ENCODE data around the gene ADCY10. TPM values are rescaled to one million over a fixed set of nuclear protein-coding genes. Genes with fewer than 3 reads are reported as not detected.

ADCY10 gene
- total RNA-seq, 4 donors from 2014 or later: not detected

DNA sequence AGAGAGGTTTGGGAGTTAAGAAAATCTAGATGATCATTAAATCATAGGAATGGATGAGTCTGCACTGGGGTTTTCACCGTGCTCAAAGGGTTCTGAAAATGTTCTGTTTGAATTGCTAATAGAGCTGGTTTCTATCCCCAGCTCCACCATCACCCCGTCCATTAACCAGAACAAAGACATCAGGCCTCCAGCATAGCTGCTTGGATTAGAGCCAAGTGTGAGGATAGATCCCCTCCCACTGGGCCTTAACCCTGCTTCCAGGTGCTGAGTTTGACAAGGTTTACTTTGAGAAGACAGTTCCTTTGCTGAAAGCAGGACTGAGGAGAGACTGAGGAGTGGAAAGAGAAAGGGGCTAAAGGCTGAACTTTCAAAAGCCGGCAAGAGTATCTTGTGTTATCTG, 143.8 kb downstream of the ADCY10 start:
- TF ChIP-seq, protein P1, sequence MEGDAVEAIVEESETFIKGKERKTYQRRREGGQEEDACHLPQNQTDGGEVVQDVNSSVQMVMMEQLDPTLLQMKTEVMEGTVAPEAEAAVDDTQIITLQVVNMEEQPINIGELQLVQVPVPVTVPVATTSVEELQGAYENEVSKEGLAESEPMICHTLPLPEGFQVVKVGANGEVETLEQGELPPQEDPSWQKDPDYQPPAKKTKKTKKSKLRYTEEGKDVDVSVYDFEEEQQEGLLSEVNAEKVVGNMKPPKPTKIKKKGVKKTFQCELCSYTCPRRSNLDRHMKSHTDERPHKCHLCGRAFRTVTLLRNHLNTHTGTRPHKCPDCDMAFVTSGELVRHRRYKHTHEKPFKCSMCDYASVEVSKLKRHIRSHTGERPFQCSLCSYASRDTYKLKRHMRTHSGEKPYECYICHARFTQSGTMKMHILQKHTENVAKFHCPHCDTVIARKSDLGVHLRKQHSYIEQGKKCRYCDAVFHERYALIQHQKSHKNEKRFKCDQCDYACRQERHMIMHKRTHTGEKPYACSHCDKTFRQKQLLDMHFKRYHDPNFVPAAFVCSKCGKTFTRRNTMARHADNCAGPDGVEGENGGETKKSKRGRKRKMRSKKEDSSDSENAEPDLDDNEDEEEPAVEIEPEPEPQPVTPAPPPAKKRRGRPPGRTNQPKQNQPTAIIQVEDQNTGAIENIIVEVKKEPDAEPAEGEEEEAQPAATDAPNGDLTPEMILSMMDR (IDR thresholded peaks at IDR 0.05): no peak
- TF ChIP-seq POLR2A (IDR thresholded peaks at IDR 0.05): no peak
- Histone ChIP-seq H3K4me1 (peaks cover 0 to 36% (median 12%) of the 10 kb centered on the region in 3 donors), H3K9me3 (no peaks in the 10 kb centered on the region), H3K27ac (no peak overlapping the region), H3K36me3 (peaks cover 0 to 94% (median 5%) of the 10 kb centered on the region in 3 donors), H3K4me3 (no peak overlapping the region), H3K27me3 (no peaks in the 10 kb centered on the region)
- no peak for DNase-seq
- 93 to 97% methylated on average over 3 of the region's 3 CpGs for WGBS, 2 donors
- intact Hi-C loops (cut with DNase I): no loop called here

DNA sequence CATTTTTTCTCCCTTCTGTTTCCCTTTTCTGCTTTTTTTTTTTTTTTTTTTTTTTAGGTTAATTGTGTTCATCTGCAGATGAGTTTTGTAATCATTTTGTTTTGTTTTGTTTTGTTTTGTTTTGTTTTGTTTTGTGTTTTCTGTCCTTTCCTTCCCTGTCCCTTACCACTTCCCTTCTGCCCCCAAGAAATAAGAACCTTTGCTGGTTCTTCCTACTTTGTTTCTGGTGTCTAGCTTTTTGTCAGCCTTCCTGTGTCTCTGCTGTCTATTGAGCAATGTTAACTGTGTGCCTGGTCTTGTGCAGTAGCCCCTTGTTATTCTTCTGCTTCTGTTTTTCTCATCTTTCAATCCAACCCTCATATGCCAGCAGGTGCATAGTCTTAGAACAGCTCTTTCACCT, 146.2 kb downstream of the ADCY10 start:
- TF ChIP-seq, protein P1 (IDR thresholded peaks at IDR 0.05): no peak
- TF ChIP-seq POLR2A (IDR thresholded peaks at IDR 0.05): no peak
- DNase-seq: no peak
- no peak overlapping the region for H3K4me3 ChIP-seq

DNA sequence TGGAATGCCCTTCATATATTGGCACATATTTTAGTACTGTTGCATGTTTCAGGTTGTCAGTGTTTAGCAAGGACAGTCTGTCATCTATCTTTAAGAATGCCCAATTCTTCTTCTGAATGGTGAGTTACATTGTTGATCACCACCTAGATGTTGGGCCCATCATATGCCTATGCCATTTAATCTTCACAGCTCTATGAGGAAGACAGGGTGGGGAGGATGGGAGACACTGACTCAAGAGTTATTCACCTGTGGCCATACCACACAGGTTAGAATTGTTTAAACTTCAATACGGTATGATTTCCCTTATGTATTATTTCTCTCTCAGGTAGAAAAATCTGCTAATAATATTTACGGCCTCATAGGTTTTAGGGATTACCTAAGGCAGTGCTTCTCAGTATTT, 147.4 kb downstream of the ADCY10 start:
- Histone ChIP-seq H3K27ac (no peak overlapping the region), H3K4me3 (no peak overlapping the region), H3K4me1 (peaks cover 0 to 32% (median 10%) of the 10 kb centered on the region in 3 donors), H3K36me3 (peaks cover 0 to 58% (median 5%) of the 10 kb centered on the region in 3 donors), H3K27me3 (no peaks in the 10 kb centered on the region), H3K9me3 (no peaks in the 10 kb centered on the region)
- WGBS, 2 donors: 70 to 97% methylated on average over 2 of the region's 2 CpGs
- no peak for TF ChIP-seq POLR2A (IDR thresholded peaks at IDR 0.05)
- TF ChIP-seq, protein P1 (IDR thresholded peaks at IDR 0.05): no peak
- intact Hi-C loops (cut with DNase I): no loop called here
- DNase-seq: no peak

More for the DNA sequence above, 146.2 kb downstream of the ADCY10 start:
- no peak overlapping the region for H3K27ac ChIP-seq
- no peaks in the 10 kb centered on the region for H3K9me3 ChIP-seq
- H3K4me1 ChIP-seq: peaks cover 0 to 33% (median 10%) of the 10 kb centered on the region in 3 donors
- H3K36me3 ChIP-seq: peaks cover 0 to 70% (median 5%) of the 10 kb centered on the region in 3 donors
- intact Hi-C loops (cut with DNase I): no loop called here
- no peaks in the 10 kb centered on the region for H3K27me3 ChIP-seq

DNA sequence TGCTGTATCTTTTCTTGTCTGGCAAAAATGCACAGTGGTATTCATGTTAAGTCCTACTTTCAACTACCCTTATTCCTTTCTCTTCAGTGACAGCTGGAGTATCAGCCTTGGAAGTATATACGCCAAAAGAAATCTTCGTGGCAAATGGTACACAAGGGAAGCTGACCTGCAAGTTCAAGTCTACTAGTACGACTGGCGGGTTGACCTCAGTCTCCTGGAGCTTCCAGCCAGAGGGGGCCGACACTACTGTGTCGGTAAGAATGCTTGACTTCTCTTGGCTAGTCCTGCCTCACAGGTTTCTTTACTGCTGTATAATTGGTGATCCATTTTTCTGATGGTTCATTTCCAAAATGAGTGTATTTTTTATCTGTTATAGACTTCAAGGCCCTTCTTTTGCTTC, 148.4 kb downstream of the ADCY10 start:
- WGBS, 2 donors: 91 to 93% methylated on average over 6 of the region's 6 CpGs
- intact Hi-C loops (cut with DNase I): no loop called here
- no peak for TF ChIP-seq POLR2A (IDR thresholded peaks at IDR 0.05)
- TF ChIP-seq, protein P1 (IDR thresholded peaks at IDR 0.05): no peak

DNA sequence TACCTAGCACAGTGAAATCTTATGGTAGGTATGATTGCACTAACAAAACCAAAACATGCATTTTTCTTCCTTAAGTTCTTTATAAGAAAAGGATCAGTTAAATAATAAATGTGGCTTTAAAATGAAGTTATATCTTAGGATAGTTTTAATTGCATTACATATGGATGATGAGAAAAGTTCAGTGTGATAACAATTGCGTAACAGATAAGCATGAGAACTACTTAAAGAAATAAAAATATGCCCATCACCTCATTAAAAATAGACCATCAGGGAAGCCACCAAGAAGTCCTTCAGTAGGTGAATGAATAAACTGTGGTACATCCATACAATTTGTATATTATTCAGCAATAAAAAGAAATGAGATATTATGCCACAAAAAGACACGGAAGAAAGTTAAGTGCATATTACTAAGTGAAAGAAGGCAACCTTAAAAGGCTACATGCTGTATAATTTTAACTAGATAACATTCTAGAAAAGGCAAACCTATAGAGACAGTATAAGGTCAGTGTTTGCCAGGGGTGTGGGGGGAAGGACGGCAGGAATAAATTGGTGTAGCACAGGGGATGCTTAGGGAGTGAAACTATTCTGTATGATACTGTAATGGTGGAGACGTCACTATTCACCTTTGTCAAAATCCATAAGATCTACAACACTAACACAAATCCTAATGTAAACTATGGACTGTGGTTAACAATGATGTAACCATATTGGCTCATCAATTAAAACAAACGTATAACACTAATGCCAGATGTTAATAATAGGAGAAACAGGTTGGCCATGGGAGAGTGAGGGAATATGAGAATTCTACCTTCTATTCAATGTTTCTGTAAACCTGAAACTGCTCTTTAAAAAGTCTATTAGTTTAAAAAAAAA, 149.2 kb downstream of the ADCY10 start:
- 68 to 69% methylated on average over 5 of the region's 5 CpGs for WGBS, 2 donors
- DNase-seq: no peak
- H3K27ac ChIP-seq: no peak overlapping the region
- intact Hi-C loops (cut with DNase I): no loop called here
- no peaks in the 10 kb centered on the region for H3K27me3 ChIP-seq
- no peak overlapping the region for H3K4me3 ChIP-seq
- peaks cover 0 to 42% (median 5%) of the 10 kb centered on the region in 3 donors for H3K36me3 ChIP-seq
- peaks cover 0 to 38% (median 10%) of the 10 kb centered on the region in 3 donors for H3K4me1 ChIP-seq
- no peaks in the 10 kb centered on the region for H3K9me3 ChIP-seq
- no peak for TF ChIP-seq POLR2A (IDR thresholded peaks at IDR 0.05)
- TF ChIP-seq, protein P1 (IDR thresholded peaks at IDR 0.05): no peak

More for the DNA sequence above, 148.4 kb downstream of the ADCY10 start:
- no peak for DNase-seq
- H3K27ac ChIP-seq: no peak overlapping the region
- H3K9me3 ChIP-seq: no peaks in the 10 kb centered on the region
- no peak overlapping the region for H3K4me3 ChIP-seq
- H3K36me3 ChIP-seq: peaks cover 0 to 47% (median 5%) of the 10 kb centered on the region in 3 donors
- no peaks in the 10 kb centered on the region for H3K27me3 ChIP-seq
- H3K4me1 ChIP-seq: peaks cover 0 to 38% (median 10%) of the 10 kb centered on the region in 3 donors

Data from esophagus squamous epithelium (tissue), 5 donors.